HepG2 (cell line): ENCODE measurements around the gene OBSL1. TPM values are rescaled to one million over a fixed set of nuclear protein-coding genes. Genes with fewer than 3 reads are reported as not detected.

ENCODE experiments used
- ATF7-NPFF ChIP-seq: sonication (generic); formaldehyde crosslinking; IDR thresholded peaks from 2 replicates; pipeline ENCODE4 v1.8.1; 2023; ENCODE audit warnings: mild to moderate bottlenecking, low read depth, missing genetic modification reagents, moderate library complexity
- CREB3 ChIP-seq: sonication (generic); formaldehyde crosslinking; IDR thresholded peaks from 2 replicates; pipeline ENCODE4 v1.5.0; 2020; ENCODE audit warnings: missing genetic modification reagents
- JUNB ChIP-seq: sonication (generic); formaldehyde crosslinking; IDR thresholded peaks from 2 replicates; pipeline ENCODE4 v1.8.0; 2022; ENCODE audit warnings: missing genetic modification reagents, mild to moderate bottlenecking, borderline replicate concordance
- RAD51 ChIP-seq: fragments of 450-650 bp; IDR thresholded peaks from 2 replicates; pipeline ENCODE4 v1.6.1; 2016; ENCODE audit warnings: borderline replicate concordance
- RNF219 ChIP-seq: sonication (generic); formaldehyde crosslinking; IDR thresholded peaks from 2 replicates; pipeline ENCODE4 v1.5.0; 2020; ENCODE audit warnings: mild to moderate bottlenecking, missing genetic modification reagents
- SP140L ChIP-seq: sonication (generic); formaldehyde crosslinking; IDR thresholded peaks from 2 replicates; pipeline ENCODE4 v1.4.0; 2020; ENCODE audit warnings: missing genetic modification reagents, borderline replicate concordance
- ZBTB10 ChIP-seq: sonication (generic); formaldehyde crosslinking; IDR thresholded peaks from 2 replicates; pipeline ENCODE4 v1.4.0; 2020; ENCODE audit warnings: missing genetic modification reagents, borderline replicate concordance
- ZBTB33 ChIP-seq: sonication (generic); formaldehyde crosslinking; IDR thresholded peaks from 2 replicates; pipeline ENCODE4 v1.4.0; 2020; ENCODE audit warnings: missing genetic modification reagents
- ZNF281 ChIP-seq: sonication (generic); formaldehyde crosslinking; IDR thresholded peaks from 2 replicates; pipeline ENCODE4 v1.4.0; 2020; ENCODE audit warnings: missing genetic modification reagents, borderline replicate concordance
- ZNF317 ChIP-seq: sonication (generic); formaldehyde crosslinking; IDR thresholded peaks from 2 replicates; pipeline ENCODE4 v1.5.0; 2020; ENCODE audit warnings: mild to moderate bottlenecking, missing genetic modification reagents
- ZNF496 ChIP-seq: sonication (generic); formaldehyde crosslinking; IDR thresholded peaks from 2 replicates; pipeline ENCODE4 v1.8.1; 2023; ENCODE audit warnings: mild to moderate bottlenecking, moderate library complexity, missing genetic modification reagents; ENCODE audit not compliant: insufficient replicate concordance
- ZNF558 ChIP-seq: sonication (generic); formaldehyde crosslinking; IDR thresholded peaks from 2 replicates; pipeline ENCODE4 v1.9.0; 2022; ENCODE audit warnings: mild to moderate bottlenecking, missing genetic modification reagents, borderline replicate concordance
- ZNF567 ChIP-seq: sonication (generic); formaldehyde crosslinking; IDR thresholded peaks from 2 replicates; pipeline ENCODE4 v1.8.1; 2023; ENCODE audit warnings: mild to moderate bottlenecking, missing genetic modification reagents, borderline replicate concordance
- ZNF570 ChIP-seq: sonication (generic); formaldehyde crosslinking; IDR thresholded peaks from 2 replicates; pipeline ENCODE4 v1.4.0; 2020; ENCODE audit warnings: mild to moderate bottlenecking, missing genetic modification reagents, borderline replicate concordance
- ZNF607 ChIP-seq: sonication (generic); formaldehyde crosslinking; IDR thresholded peaks from 2 replicates; pipeline ENCODE4 v1.5.1; 2020; ENCODE audit warnings: missing genetic modification reagents, mild to moderate bottlenecking, borderline replicate concordance
- ZNF761 ChIP-seq: sonication (generic); formaldehyde crosslinking; conservative IDR thresholded peaks from 2 replicates; pipeline ENCODE4 v1.4.0; 2020; ENCODE audit warnings: mild to moderate bottlenecking, missing genetic modification reagents
- ZNF773 ChIP-seq: sonication (generic); formaldehyde crosslinking; IDR thresholded peaks from 2 replicates; pipeline ENCODE4 v1.4.0; 2020; ENCODE audit warnings: missing genetic modification reagents, borderline replicate concordance
- polyA plus RNA-seq, 8 experiments: library from polyadenylated mRNA; depleted of rRNA in 3 of 8; stranded (reverse) in 7 of 8; unstranded in 1 of 8; fragments of >200 nt; fragmentation: Illumina TruSeq in 4 of 8; extraction: Trizol in 4 of 8; gene quantifications; 2 replicates each; pipeline versions ENCODE4 v1.2.1 to v1.2.3, GENCODE V29; 2011 to 2016; ENCODE audit warnings: low read depth in 4 of 8, missing spikeins in 1 of 8, mixed read lengths in 1 of 8; ENCODE audit not compliant: insufficient read depth in 1 of 8
- total RNA-seq, 5 experiments: library from RNA; depleted of rRNA; stranded (reverse); fragments of >200 nt; fragmentation: Illumina TruSeq; extraction: Trizol; gene quantifications; 2 replicates each; pipeline ENCODE4 v1.2.3, GENCODE V29; 2016; ENCODE audit warnings: low read depth in 1 of 5

The OBSL1 gene
- total and polyA plus RNA-seq, 2 of the 13 experiments (the other 11 are each of a cell fraction or from before 2014, with no cell fraction given): 86.7 to 218 TPM

- TF ChIP-seq ZBTB33 (CRISPR knock-in tag) (no peak), ZNF773 (peak; percentile 62; the same call in 1 of the 2 replicates), ZNF558 (CRISPR knock-in tag) (peak; percentile 75; the same call in 1 of the 2 replicates), CREB3 (no peak), ZNF567 (peak; percentile 82), ZNF570 (CRISPR knock-in tag) (no peak), ZNF281 (CRISPR knock-in tag) (no peak), ATF7-NPFF (CRISPR knock-in tag) (peak; percentile 87), RAD51 (no peak), SP140L (CRISPR knock-in tag) (no peak), ZNF496 (no peak), ZNF761 (no peak), JUNB (CRISPR knock-in tag) (no peak), RNF219 (CRISPR knock-in tag) (no peak; the same call in 1 of the 2 replicates), ZNF317 (CRISPR knock-in tag) (no peak; the same call in none of the 2 replicates), ZBTB10 (CRISPR knock-in tag) (no peak), ZNF607 (CRISPR knock-in tag) (peak; percentile 91)
Measured at GRCh38 chr2:219552382-219553167, 18.8 kb downstream of the OBSL1 start (continued).
